Muscle of back (tissue), 11 donors: ENCODE results near the gene KIFC3. TPM values are rescaled to one million over a fixed set of nuclear protein-coding genes. Genes with fewer than 3 reads are reported as not detected.
"Not testable (repeated sequence)": the region's sequence is repeated elsewhere in the genome, so short reads cannot be mapped to it uniquely, and the experiment has no call there.

Experiments
- DNase-seq, 3 donors: peaks; one replicate each; pipeline versions ENCODE4 v3.0.0 to v3.0.0-alpha.2; 2013
- polyA plus RNA-seq, 10 donors: library from polyadenylated mRNA; unstranded; fragments of 120-200 nt; gene quantifications; one replicate each; pipeline ENCODE4 v1.2.1, GENCODE V29; 2013; ENCODE audit not compliant: insufficient read length in 10 of 10

Gene KIFC3
- polyA plus RNA-seq, 10 donors = 9.6 to 22.0 (median 13.9) TPM

- no peak for DNase-seq
These were observed 74.7 kb downstream of the KIFC3 start for GRCh38 chr16:57727610-57728009.

GRCh38 chr16:57726433-57726947 lies 75.8 kb downstream of the KIFC3 start:
- no peak for DNase-seq

- DNase-seq = no peak
These were observed 76.3 kb downstream of the KIFC3 start for GRCh38 chr16:57725976-57726375.

GRCh38 chr16:57725554-57725953 lies 76.7 kb downstream of the KIFC3 start:
- no peak for DNase-seq

GRCh38 chr16:57725151-57725550 lies 77.1 kb downstream of the KIFC3 start:
- no peak for DNase-seq

GRCh38 chr16:57724531-57724930 lies 77.8 kb downstream of the KIFC3 start:
- DNase-seq = no peak

GRCh38 chr16:57723170-57723569 lies 79.1 kb downstream of the KIFC3 start:
- no peak for DNase-seq

- DNase-seq = no peak
These were observed 79.6 kb downstream of the KIFC3 start for GRCh38 chr16:57722651-57723050.

- no peak for DNase-seq
These were observed 80.1 kb downstream of the KIFC3 start for GRCh38 chr16:57722210-57722499.

GRCh38 chr16:57721356-57722209 lies 80.7 kb downstream of the KIFC3 start:
- DNase-seq = no peak

GRCh38 chr16:57720142-57720575 lies 82.1 kb downstream of the KIFC3 start:
- peak in 2 of 3 donors; percentile 13 to 34 for DNase-seq

- DNase-seq = no peak
These were observed 88.2 kb downstream of the KIFC3 start for GRCh38 chr16:57714047-57714446.

GRCh38 chr16:57713596-57713995 lies 88.7 kb downstream of the KIFC3 start:
- no peak for DNase-seq

- not testable (repeated sequence) for DNase-seq
These were observed 89.7 kb downstream of the KIFC3 start for GRCh38 chr16:57712569-57712968.

GRCh38 chr16:57711993-57712392 lies 90.3 kb downstream of the KIFC3 start:
- no peak for DNase-seq

GRCh38 chr16:57711346-57711745 lies 90.9 kb downstream of the KIFC3 start:
- DNase-seq = no peak

GRCh38 chr16:57709663-57710062 lies 92.6 kb downstream of the KIFC3 start:
- no peak for DNase-seq

Other genes with a start within 250 kb of the KIFC3 start
- gene ADGRG1, start 173.9 kb downstream of the KIFC3 start, polyA plus RNA-seq = 10 to 100 TPM in 2 of 10 donors, 1 to 10 TPM in 8; 4.4 to 19.3 (median 6.1) TPM
- under 1 TPM; 0.08 to 0.56 (median 0.19) TPM for gene ADGRG3, start 134.2 kb downstream of the KIFC3 start, polyA plus RNA-seq
- gene DRC7, start 107.7 kb downstream of the KIFC3 start, polyA plus RNA-seq = under 1 TPM in 4 of 10 donors, not detected in 6; 0.07 to 0.23 (median 0.15) TPM
- 10 to 100 TPM; 22.5 to 46.2 (median 36.3) TPM for gene KATNB1, start 66.7 kb downstream of the KIFC3 start, polyA plus RNA-seq
- under 1 TPM in 3 of 10 donors, not detected in 7; 0.04 to 0.29 (median 0.04) TPM for gene CNGB1, start 168.6 kb upstream of the KIFC3 start, polyA plus RNA-seq
- 1 to 10 TPM; 4.6 to 7.7 (median 6.5) TPM for gene ZNF319, start 198.2 kb upstream of the KIFC3 start, polyA plus RNA-seq
- 10 to 100 TPM; 11.7 to 16.7 (median 14.7) TPM for gene USB1, start 198.9 kb upstream of the KIFC3 start, polyA plus RNA-seq
- gene MMP15, start 223.3 kb upstream of the KIFC3 start, polyA plus RNA-seq = 10 to 100 TPM; 17.1 to 32.4 (median 23.8) TPM